T-helper 17 cell (primary cell): ENCODE data around the gene PLAAT2. TPM values are rescaled to one million over a fixed set of nuclear protein-coding genes. Genes with fewer than 3 reads are reported as not detected.

Experiments used
- ATAC-seq: fragments of 150-1000 bp; cut with Tn5 transposase; 2 replicates; pipeline ENCODE4 v1.10.0; 2021; ENCODE audit warnings: mild to moderate bottlenecking, moderate library complexity
- DNase-seq, 3 donors: peaks; one replicate each; pipeline versions ENCODE4 v3.0.0 to v3.0.0-alpha.2; 2020 to 2021
- H3K9me3 ChIP-seq: one replicate; pipeline ENCODE4 v1.7.0; 2013; ENCODE audit warnings: low read length, mild to moderate bottlenecking; ENCODE audit not compliant: control insufficient read depth, poor library complexity, severe bottlenecking
- H3K27ac Mint-ChIP-seq: one replicate; pipeline ENCODE4 v1.8.0; 2022; ENCODE audit warnings: mild to moderate bottlenecking, moderate library complexity, mixed read lengths
- H3K27me3 Mint-ChIP-seq: one replicate; pipeline ENCODE4 v1.8.0; 2022; ENCODE audit warnings: mixed read lengths
- H3K36me3 Mint-ChIP-seq: one replicate; pipeline ENCODE4 v1.8.0; 2022; ENCODE audit warnings: low read depth, mixed read lengths
- H3K4me1 Mint-ChIP-seq: one replicate; pipeline ENCODE4 v1.8.0; 2022; ENCODE audit warnings: mild to moderate bottlenecking, mixed read lengths
- H3K4me3 Mint-ChIP-seq: one replicate; pipeline ENCODE4 v1.8.0; 2022; ENCODE audit warnings: mild to moderate bottlenecking, moderate library complexity, mixed read lengths
- total RNA-seq, 4 donors: library from RNA in 2 of 4; stranded (reverse) in 2 of 4; gene quantifications; one replicate each; pipeline ENCODE4 v1.2.3 and lab custom pipeline; 2022 to 2026

PLAAT2 gene
- total RNA-seq, 2 donors from 2014 or later, result 0.63 TPM; not detected in 1

DNA sequence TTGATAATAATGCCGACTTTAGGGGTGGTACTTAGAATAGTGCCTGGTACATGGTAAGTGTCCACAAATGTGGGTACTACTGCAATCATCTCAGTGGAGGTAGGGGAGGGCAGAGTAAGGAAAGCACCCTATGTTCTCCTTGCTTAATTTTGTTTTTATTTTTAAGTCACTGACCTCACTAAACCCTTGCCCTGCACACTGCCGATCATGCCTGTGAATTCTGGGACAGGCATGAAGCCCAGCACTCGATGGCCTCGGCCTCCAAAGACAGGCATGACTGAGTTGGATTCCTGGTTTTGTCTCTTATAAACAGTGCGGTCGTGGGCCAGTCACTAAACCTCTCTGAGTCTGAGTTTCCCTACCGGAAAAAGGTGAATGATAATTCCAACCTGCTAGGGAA lies 50.4 kb downstream of the PLAAT2 start:
- DNase-seq, result no peak
- no peaks in the 10 kb centered on the region for H3K36me3 Mint-ChIP-seq
- H3K4me1 Mint-ChIP-seq, result peaks cover 7% of the 10 kb centered on the region
- no peak overlapping the region for H3K4me3 Mint-ChIP-seq
- no peak for ATAC-seq
- H3K27me3 Mint-ChIP-seq, result no peaks in the 10 kb centered on the region
- H3K27ac Mint-ChIP-seq, result peak overlapping the region; percentile 60
- H3K9me3 ChIP-seq, result no peaks in the 10 kb centered on the region

DNA sequence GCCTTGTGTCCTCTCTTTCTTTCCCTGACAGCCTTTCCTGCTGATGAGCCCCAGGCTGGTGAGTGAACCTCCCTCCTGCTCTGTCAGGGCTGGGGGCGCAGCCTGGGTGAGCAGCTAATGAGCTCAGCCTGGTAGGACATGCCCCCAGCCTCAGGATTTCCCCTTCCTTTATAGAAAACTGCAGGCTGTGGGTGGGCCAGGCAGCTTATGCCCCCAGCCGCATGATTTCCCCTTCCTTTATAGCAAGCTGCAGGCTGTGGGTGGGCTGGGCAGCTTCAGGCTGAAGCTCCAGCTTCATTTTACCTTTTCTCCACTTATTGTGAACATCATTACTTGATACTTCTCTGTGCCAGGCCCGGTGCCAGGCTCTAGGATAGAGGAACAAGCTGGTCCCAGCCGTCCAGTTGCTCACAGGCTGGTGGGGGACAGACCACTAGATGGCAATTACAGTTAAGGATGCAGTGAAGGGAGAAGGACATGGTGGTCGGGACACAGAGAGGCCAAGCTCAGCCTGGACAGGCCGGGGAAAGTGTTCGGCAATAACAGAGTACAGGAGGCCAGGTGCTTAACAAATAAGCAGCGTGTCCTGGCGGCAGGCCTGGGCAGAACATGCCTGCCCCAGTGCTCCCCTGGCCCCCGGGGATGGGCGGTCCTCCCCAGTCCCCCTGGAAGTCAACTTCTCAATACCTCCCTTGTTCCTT lies 52.0 kb downstream of the PLAAT2 start:
- peaks cover 2% of the 10 kb centered on the region for H3K4me1 Mint-ChIP-seq
- DNase-seq, result no peak
- H3K27ac Mint-ChIP-seq, result no peak overlapping the region
- no peaks in the 10 kb centered on the region for H3K9me3 ChIP-seq
- no peaks in the 10 kb centered on the region for H3K36me3 Mint-ChIP-seq
- no peaks in the 10 kb centered on the region for H3K27me3 Mint-ChIP-seq
- no peak for ATAC-seq
- no peak overlapping the region for H3K4me3 Mint-ChIP-seq

DNA sequence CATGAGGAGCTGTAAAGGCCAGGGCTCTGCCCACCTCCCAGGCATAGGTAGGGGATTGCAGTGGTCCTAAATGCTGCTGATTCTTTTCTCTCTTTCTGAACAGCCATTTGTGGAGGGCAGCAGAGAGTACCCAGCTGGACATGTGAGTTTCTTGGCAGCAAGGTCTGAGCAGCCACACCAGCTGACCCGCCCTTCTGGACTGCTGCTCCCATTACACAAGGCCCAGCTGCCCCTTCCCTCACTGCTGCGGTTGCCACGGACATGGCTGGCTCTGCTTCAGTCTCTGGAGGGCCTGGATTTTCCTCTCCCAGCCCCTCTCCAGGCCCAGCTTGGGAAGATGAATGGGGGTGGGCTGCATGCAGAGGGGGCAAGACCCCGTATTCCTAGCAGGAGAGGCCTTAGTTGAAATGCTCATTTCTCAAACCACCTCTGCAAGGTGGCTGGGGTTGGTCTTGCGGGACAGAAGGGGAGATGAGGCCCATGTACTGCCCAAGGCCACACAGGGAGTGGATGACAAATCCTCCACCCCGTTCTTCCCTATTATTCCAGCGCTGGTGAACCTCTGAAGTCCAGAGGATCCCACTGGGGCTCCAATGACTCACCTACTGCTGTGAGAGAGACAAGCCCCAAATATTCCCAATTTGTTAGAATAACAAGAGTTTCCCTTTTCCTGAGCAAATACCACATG lies 52.7 kb downstream of the PLAAT2 start:
- Mint-ChIP-seq H3K4me1 (peaks cover 2% of the 10 kb centered on the region), H3K36me3 (no peaks in the 10 kb centered on the region), H3K4me3 (no peak overlapping the region), H3K27ac (no peak overlapping the region), H3K27me3 (no peaks in the 10 kb centered on the region)
- no peaks in the 10 kb centered on the region for H3K9me3 ChIP-seq
- DNase-seq (no peak), ATAC-seq (no peak)

DNA sequence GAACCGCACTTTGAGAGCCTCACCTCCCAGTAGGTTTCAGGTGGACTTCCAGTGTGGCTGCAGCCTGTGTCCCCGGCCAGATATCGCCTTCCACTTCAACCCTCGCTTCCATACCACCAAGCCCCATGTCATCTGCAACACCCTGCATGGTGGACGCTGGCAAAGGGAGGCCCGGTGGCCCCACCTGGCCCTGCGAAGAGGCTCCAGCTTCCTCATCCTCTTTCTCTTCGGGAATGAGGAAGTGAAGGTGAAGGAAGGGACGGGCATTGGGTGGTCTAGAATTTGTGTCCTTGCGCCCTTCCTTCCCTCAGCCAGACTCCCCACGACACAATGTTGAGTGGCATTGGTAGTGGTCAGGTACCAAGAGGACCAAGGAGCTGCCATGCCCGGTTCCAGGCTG lies 54.4 kb downstream of the PLAAT2 start:
- no peaks in the 10 kb centered on the region for H3K9me3 ChIP-seq
- no peak for DNase-seq
- H3K4me1 Mint-ChIP-seq, result peaks cover 4% of the 10 kb centered on the region
- H3K27me3 Mint-ChIP-seq, result no peaks in the 10 kb centered on the region
- no peaks in the 10 kb centered on the region for H3K36me3 Mint-ChIP-seq
- no peak overlapping the region for H3K4me3 Mint-ChIP-seq
- H3K27ac Mint-ChIP-seq, result no peak overlapping the region
- ATAC-seq, result no peak

DNA sequence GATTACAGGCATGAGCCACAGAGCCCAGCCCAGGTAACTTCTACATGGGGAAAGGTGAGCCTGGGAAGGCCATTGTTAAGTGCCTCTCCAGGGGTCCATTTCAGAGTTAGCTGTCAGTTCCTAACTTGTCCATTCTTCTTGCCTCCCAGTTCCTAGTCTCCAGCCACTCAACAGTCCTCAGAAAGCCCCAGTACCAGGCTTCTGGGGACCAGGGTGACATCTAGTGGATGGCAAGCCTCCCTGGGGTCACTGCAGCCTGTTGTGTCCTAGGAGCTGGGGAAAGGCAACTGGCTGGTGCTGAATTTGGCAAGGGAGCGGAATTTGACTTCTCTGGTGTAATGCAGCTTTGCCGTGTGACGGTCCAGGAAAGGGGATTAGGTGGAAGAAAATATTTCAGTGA lies 55.2 kb downstream of the PLAAT2 start:
- Mint-ChIP-seq H3K4me1 (peaks cover 4% of the 10 kb centered on the region), H3K4me3 (no peak overlapping the region), H3K36me3 (no peaks in the 10 kb centered on the region), H3K27me3 (no peaks in the 10 kb centered on the region), H3K27ac (peak overlapping the region; percentile 27)
- no peaks in the 10 kb centered on the region for H3K9me3 ChIP-seq
- ATAC-seq (peak; percentile 39), DNase-seq (no peak)

DNA sequence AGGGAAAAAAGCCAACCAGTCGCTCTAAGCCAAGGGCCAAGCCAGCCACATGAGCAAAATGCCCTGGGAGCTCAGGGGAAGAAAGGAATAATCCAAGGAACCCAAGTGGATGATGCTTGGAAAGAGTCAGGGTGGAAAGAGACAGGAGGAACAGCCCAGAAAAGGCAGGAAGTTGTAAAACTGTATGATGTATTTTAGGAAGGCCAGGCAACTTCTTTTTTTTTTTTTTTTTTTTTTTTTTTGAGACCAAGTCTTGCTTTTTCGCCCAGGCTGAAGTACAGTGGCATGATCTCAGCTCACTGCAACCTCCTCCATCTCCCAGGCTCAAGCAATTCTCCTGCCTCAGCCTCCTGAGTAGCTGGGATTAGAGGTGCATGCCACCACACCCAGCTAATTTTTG lies 55.7 kb downstream of the PLAAT2 start:
- Mint-ChIP-seq H3K27me3 (no peaks in the 10 kb centered on the region), H3K4me3 (no peak overlapping the region), H3K27ac (peak overlapping the region; percentile 27), H3K4me1 (peaks cover 4% of the 10 kb centered on the region), H3K36me3 (no peaks in the 10 kb centered on the region)
- H3K9me3 ChIP-seq, result no peaks in the 10 kb centered on the region
- no peak for ATAC-seq
- DNase-seq, result no peak

DNA sequence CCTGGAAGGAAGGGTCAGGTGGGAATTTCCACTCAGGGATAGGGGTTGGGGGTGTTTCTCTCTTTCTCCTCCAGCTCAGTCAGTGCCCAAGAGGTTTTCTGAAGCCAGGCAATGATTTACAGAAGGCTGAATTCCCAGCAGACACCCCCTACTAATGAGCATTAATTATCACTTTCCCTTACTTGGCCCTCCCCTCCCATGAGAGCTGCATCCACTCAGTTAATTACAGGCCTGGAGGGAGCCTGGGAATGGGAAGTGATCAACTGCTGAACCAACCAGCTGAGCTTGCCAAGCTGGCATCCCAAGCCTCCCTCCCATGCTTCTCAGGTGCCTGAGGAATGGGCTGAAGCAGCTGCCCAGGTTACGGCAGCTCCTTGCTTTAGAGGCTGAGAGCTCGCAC lies 56.3 kb downstream of the PLAAT2 start:
- H3K27ac Mint-ChIP-seq, result peak overlapping the region; percentile 27
- DNase-seq, result no peak
- no peaks in the 10 kb centered on the region for H3K27me3 Mint-ChIP-seq
- no peaks in the 10 kb centered on the region for H3K9me3 ChIP-seq
- no peak for ATAC-seq
- H3K4me1 Mint-ChIP-seq, result peaks cover 4% of the 10 kb centered on the region
- H3K36me3 Mint-ChIP-seq, result no peaks in the 10 kb centered on the region
- H3K4me3 Mint-ChIP-seq, result no peak overlapping the region

DNA sequence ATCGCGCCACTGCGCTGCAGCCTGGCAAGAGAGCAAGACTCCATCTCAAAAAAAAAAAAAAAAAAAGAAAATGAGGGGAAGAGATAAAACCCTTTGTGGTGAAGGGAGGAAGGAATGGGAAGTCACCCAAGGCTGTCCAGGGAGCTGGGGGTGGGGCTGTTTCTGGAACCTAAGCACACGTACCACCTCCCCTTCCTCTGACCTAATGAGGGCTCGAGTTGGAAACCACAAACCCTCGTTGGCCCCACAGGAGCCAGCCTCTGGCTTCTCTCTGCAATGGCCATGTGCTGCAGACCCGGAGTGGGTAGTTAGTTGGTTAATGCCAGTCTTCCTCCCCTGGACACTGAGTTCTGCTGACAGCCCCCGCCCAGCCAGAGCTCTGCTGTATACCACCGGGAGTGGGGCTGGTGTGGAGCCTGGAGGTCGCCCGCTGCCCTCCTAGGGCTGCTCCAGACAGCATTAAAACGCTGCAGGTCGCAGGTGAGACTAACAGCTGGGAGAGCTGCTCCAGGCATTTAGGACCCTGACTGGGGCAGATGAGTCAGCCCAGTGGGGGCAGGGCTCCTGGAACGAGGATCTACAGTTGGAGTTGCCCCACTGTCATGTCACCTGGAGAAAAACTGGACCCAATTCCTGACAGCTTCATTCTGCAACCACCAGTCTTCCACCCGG lies 57.2 kb downstream of the PLAAT2 start, which contains the start of gene LGALS12:
TSS of gene LGALS12 (plus strand) at position 228 of the 672 bp plus-strand sequence. CDS start at position 603, 375 bp downstream.
- no peak within 1 kb of the TSS for H3K4me3 Mint-ChIP-seq

DNA sequence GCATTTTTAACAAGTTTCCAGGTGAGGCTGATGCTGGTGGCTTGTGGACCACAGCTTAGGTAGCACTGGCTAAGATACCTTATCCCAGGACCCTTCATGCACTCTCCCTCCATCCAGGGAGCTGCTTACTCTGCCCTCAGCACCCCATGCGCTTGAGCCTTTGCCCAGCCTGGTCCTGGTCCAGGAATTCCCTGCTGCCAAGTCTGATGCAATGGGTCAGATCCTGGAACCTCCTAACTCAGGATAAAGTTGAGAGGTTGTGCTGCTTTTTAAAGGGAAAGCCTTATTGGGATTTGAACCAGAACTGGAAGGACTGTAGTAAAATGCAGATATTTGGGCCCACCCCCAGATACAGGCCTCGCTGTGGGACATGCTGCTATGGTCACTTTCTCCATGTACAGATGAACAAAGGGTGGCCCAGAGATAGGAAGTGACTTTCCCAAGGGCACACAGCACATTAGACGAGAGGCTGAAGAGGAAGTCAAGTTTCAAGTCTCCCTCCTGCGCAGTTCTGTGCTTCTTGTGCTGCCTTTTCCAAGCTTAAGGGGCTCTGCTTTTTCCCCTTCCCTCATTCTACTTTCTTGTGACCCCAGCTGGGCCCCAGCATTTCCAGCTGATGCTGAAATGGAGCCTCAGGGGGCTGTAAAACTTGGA lies 58.1 kb downstream of the PLAAT2 start:
- DNase-seq (no peak), ATAC-seq (no peak)
- H3K4me3 Mint-ChIP-seq, result no peak overlapping the region

More for the DNA sequence above, 57.2 kb downstream of the PLAAT2 start, which contains the start of gene LGALS12:
- DNase-seq (no peak), ATAC-seq (no peak)
- no peaks in the 10 kb centered on the region for H3K27me3 Mint-ChIP-seq
- peak within 1 kb of the TSS; percentile 59 for H3K27ac Mint-ChIP-seq
- H3K36me3 Mint-ChIP-seq, result no peaks in the 10 kb centered on the region
- peaks cover 4% of the 10 kb centered on the region for H3K4me1 Mint-ChIP-seq
- H3K9me3 ChIP-seq, result no peaks in the 10 kb centered on the region

DNA sequence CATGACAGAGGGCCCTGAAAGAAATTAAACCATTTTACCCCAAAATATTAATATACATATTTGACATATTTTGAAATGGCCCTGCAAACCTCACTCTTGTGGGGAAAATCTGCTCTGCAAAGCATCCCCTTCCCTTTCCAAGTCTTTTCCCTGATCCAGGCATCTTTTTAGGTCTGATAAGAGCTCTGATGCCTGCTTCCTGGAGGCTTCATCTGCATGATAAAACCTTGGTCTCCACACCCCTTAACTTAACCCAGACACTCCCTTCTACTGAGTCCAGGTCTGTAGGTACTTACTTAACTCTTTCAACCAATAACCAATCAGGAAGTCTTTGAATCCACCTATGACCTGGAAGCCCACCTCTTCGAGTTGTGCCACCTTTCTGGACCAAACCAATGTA lies 59.1 kb downstream of the PLAAT2 start:
- Mint-ChIP-seq H3K4me3 (no peak overlapping the region), H3K27ac (no peak overlapping the region), H3K4me1 (peaks cover 4% of the 10 kb centered on the region), H3K27me3 (no peaks in the 10 kb centered on the region), H3K36me3 (peaks cover 5% of the 10 kb centered on the region)
- DNase-seq, result no peak
- no peak for ATAC-seq
- H3K9me3 ChIP-seq, result no peaks in the 10 kb centered on the region

More for the DNA sequence above, 58.1 kb downstream of the PLAAT2 start:
- H3K36me3 Mint-ChIP-seq, result peaks cover 5% of the 10 kb centered on the region
- H3K9me3 ChIP-seq, result no peaks in the 10 kb centered on the region
- H3K27me3 Mint-ChIP-seq, result no peaks in the 10 kb centered on the region
- peak overlapping the region; percentile 59 for H3K27ac Mint-ChIP-seq
- peaks cover 4% of the 10 kb centered on the region for H3K4me1 Mint-ChIP-seq

DNA sequence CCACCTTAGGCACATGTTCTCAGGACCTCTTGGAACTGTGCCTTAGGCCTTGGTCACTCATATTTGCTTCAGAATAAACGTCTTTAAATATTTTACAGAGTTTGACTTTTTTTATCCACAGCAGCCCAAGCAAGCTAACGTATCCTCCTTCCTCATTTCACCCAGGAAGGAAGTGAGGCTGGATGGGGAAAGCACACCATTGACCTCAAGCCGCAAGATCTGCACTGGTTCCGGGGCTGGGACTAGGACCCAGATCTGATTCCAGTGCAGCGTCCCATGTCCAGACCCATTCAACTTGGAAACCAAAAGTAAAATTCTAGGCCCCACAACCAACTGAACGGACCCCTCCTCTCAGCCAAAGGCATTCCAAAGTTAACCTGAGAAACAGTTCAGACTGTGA lies 59.7 kb downstream of the PLAAT2 start:
- DNase-seq, result no peak
- H3K9me3 ChIP-seq, result no peaks in the 10 kb centered on the region
- H3K4me1 Mint-ChIP-seq, result peaks cover 4% of the 10 kb centered on the region
- no peak overlapping the region for H3K27ac Mint-ChIP-seq
- H3K4me3 Mint-ChIP-seq, result no peak overlapping the region
- no peak for ATAC-seq
- peaks cover 7% of the 10 kb centered on the region for H3K36me3 Mint-ChIP-seq
- H3K27me3 Mint-ChIP-seq, result no peaks in the 10 kb centered on the region
